Osteocyte (in vitro differentiated cells): ENCODE measurements around the gene APOC4. TPM values are rescaled to one million over a fixed set of nuclear protein-coding genes. Genes with fewer than 3 reads are reported as not detected.

ENCODE experiments used
- DNase-seq: peaks from one replicate; pipeline ENCODE4 v3.0.0; 2021; ENCODE audit warnings: mixed read lengths; ENCODE audit not compliant: unreplicated experiment; ENCODE audit errors: extremely low spot score
- H3K27ac Mint-ChIP-seq: one replicate; pipeline ENCODE4 v1.8.0; 2021; ENCODE audit warnings: mild to moderate bottlenecking, mixed read lengths; ENCODE audit not compliant: unreplicated experiment
- H3K27me3 Mint-ChIP-seq: one replicate; pipeline ENCODE4 v1.8.0; 2021; ENCODE audit warnings: mixed read lengths; ENCODE audit not compliant: unreplicated experiment
- H3K36me3 Mint-ChIP-seq: one replicate; pipeline ENCODE4 v1.8.0; 2021; ENCODE audit warnings: mixed read lengths; ENCODE audit not compliant: unreplicated experiment
- H3K4me1 Mint-ChIP-seq: one replicate; pipeline ENCODE4 v1.8.0; 2021; ENCODE audit warnings: mixed read lengths; ENCODE audit not compliant: unreplicated experiment
- H3K4me3 Mint-ChIP-seq: one replicate; pipeline ENCODE4 v1.8.0; 2021; ENCODE audit warnings: mild to moderate bottlenecking, moderate library complexity, mixed read lengths; ENCODE audit not compliant: unreplicated experiment
- H3K9me3 Mint-ChIP-seq: one replicate; pipeline ENCODE4 v1.8.0; 2021; ENCODE audit warnings: mixed read lengths; ENCODE audit not compliant: unreplicated experiment
- CTCF ChIP-seq: fragments of 200-600 bp; sonication (generic); IDR thresholded peaks from 2 replicates; pipeline ENCODE4 v1.5.0; 2021; ENCODE audit warnings: antibody characterized with exemption, mild to moderate bottlenecking, moderate library complexity
- total RNA-seq: library from RNA; stranded (reverse); gene quantifications from 2 replicates; pipeline ENCODE4 v1.2.1, GENCODE V29; 2021

The APOC4 gene
- total RNA-seq, 1 donor from 2014 or later = not detected

GRCh38 chr19:44939668-44940067 is 2.4 kb upstream of the APOC4 start:
- Mint-ChIP-seq H3K27me3 (no peaks in the 10 kb centered on the region), H3K27ac (no peak overlapping the region), H3K4me1 (no peaks in the 10 kb centered on the region), H3K36me3 (no peaks in the 10 kb centered on the region), H3K4me3 (no peak overlapping the region), H3K9me3 (no peaks in the 10 kb centered on the region)
- DNase-seq = no peak
- TF ChIP-seq CTCF = no peak

- no peak overlapping the region for H3K27ac Mint-ChIP-seq
- TF ChIP-seq CTCF = no peak
- DNase-seq = no peak
- no peak overlapping the region for H3K4me3 Mint-ChIP-seq
- H3K36me3 Mint-ChIP-seq = no peaks in the 10 kb centered on the region
- H3K27me3 Mint-ChIP-seq = no peaks in the 10 kb centered on the region
- H3K4me1 Mint-ChIP-seq = no peaks in the 10 kb centered on the region
- H3K9me3 Mint-ChIP-seq = no peaks in the 10 kb centered on the region
Measured at GRCh38 chr19:44943801-44944249, 1.8 kb downstream of the APOC4 start.

GRCh38 chr19:44947041-44947581 is 5.1 kb downstream of the APOC4 start:
- no peak for TF ChIP-seq CTCF
- DNase-seq = no peak
- Mint-ChIP-seq H3K9me3 (no peaks in the 10 kb centered on the region), H3K27me3 (no peaks in the 10 kb centered on the region), H3K36me3 (no peaks in the 10 kb centered on the region), H3K4me1 (peaks cover 8% of the 10 kb centered on the region), H3K27ac (no peak overlapping the region), H3K4me3 (no peak overlapping the region)

GRCh38 chr19:44948237-44948636 is 6.2 kb downstream of the APOC4 start:
- DNase-seq = no peak
- peaks cover 8% of the 10 kb centered on the region for H3K4me1 Mint-ChIP-seq
- no peak overlapping the region for H3K4me3 Mint-ChIP-seq
- TF ChIP-seq CTCF = no peak
- no peaks in the 10 kb centered on the region for H3K9me3 Mint-ChIP-seq
- no peak overlapping the region for H3K27ac Mint-ChIP-seq
- no peaks in the 10 kb centered on the region for H3K36me3 Mint-ChIP-seq
- no peaks in the 10 kb centered on the region for H3K27me3 Mint-ChIP-seq

GRCh38 chr19:44948763-44949374 is 6.8 kb downstream of the APOC4 start:
- no peak for TF ChIP-seq CTCF
- DNase-seq = no peak
- no peaks in the 10 kb centered on the region for H3K9me3 Mint-ChIP-seq
- H3K27ac Mint-ChIP-seq = no peak overlapping the region
- H3K27me3 Mint-ChIP-seq = no peaks in the 10 kb centered on the region
- H3K36me3 Mint-ChIP-seq = no peaks in the 10 kb centered on the region
- H3K4me3 Mint-ChIP-seq = no peak overlapping the region
- peaks cover 13% of the 10 kb centered on the region for H3K4me1 Mint-ChIP-seq
